ENCODE results near the gene ACOX1. TPM values are rescaled to one million over a fixed set of nuclear protein-coding genes. Genes with fewer than 3 reads are reported as not detected.

The ACOX1 gene
- total RNA-seq, 1 donor = 79.9 TPM

GRCh38 chr17:75891605-75892555 lies 87.1 kb downstream of the ACOX1 start:
- no peak overlapping the region for H3K4me3 ChIP-seq (ENCODE audit: low read depth, low read length)
- TF ChIP-seq, protein P1, sequence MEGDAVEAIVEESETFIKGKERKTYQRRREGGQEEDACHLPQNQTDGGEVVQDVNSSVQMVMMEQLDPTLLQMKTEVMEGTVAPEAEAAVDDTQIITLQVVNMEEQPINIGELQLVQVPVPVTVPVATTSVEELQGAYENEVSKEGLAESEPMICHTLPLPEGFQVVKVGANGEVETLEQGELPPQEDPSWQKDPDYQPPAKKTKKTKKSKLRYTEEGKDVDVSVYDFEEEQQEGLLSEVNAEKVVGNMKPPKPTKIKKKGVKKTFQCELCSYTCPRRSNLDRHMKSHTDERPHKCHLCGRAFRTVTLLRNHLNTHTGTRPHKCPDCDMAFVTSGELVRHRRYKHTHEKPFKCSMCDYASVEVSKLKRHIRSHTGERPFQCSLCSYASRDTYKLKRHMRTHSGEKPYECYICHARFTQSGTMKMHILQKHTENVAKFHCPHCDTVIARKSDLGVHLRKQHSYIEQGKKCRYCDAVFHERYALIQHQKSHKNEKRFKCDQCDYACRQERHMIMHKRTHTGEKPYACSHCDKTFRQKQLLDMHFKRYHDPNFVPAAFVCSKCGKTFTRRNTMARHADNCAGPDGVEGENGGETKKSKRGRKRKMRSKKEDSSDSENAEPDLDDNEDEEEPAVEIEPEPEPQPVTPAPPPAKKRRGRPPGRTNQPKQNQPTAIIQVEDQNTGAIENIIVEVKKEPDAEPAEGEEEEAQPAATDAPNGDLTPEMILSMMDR (IDR thresholded peaks at IDR 0.05; ENCODE audit: insufficient read depth, low read depth, low read length) = no peak
- no peak for DNase-seq (ENCODE audit: low read depth)

Other genes starting within 250 kb of the ACOX1 start
- gene GALK1, start 214.0 kb downstream of the ACOX1 start, total RNA-seq = 36.7 and 49.3 TPM in 2 replicates
- gene UNK, start 194.4 kb downstream of the ACOX1 start, total RNA-seq = 19.9 and 23.5 TPM in 2 replicates
- 0.86 and 1.6 TPM in 2 replicates for gene UNC13D, start 134.8 kb downstream of the ACOX1 start, total RNA-seq
- 18.4 and 26.8 TPM in 2 replicates for gene WBP2, start 123.8 kb downstream of the ACOX1 start, total RNA-seq
- 13.5 and 15.1 TPM in 2 replicates for gene TRIM47, start 100.6 kb downstream of the ACOX1 start, total RNA-seq
- 21.9 and 22.5 TPM in 2 replicates for gene TRIM65, start 82.2 kb downstream of the ACOX1 start, total RNA-seq
- gene MRPL38, start 74.3 kb downstream of the ACOX1 start, total RNA-seq = 33.7 and 45.1 TPM in 2 replicates
- gene FBF1, start 38.1 kb downstream of the ACOX1 start, total RNA-seq = 15.5 and 16.0 TPM in 2 replicates
- gene TEN1, start 74 bp upstream of the ACOX1 start, total RNA-seq = 16.8 and 24.2 TPM in 2 replicates
- 0.64 and 2.2 TPM in 2 replicates for gene CDK3, start 21.7 kb upstream of the ACOX1 start, total RNA-seq
- under 0.01 and 0.43 TPM in 2 replicates for gene EVPL, start 48.1 kb upstream of the ACOX1 start, total RNA-seq
- gene SRP68, start 93.4 kb upstream of the ACOX1 start, total RNA-seq = 28.3 and 42.3 TPM in 2 replicates
- gene GALR2, start 95.6 kb upstream of the ACOX1 start, total RNA-seq = under 0.01 TPM in 1 of 2 replicates, not detected in the other
- gene ZACN, start 100.0 kb upstream of the ACOX1 start, total RNA-seq = not detected in 2 replicates
- 93.1 and 98.4 TPM in 2 replicates for gene EXOC7, start 124.6 kb upstream of the ACOX1 start, total RNA-seq
- gene FOXJ1, start 162.1 kb upstream of the ACOX1 start, total RNA-seq = not detected in 2 replicates

Measured in fibroblast of villous mesenchyme (primary cell).